Bronchial epithelial cell (primary cell): ENCODE data around the gene ADAMTS3. TPM values are rescaled to one million over a fixed set of nuclear protein-coding genes. Genes with fewer than 3 reads are reported as not detected.
A peak's percentile ranks its signal among the peaks of the same experiment; 100 is the strongest.

Source experiments
- DNase-seq: peaks from one replicate; pipeline ENCODE4 v3.0.0-alpha.2; 2010; ENCODE audit warnings: low read depth
- FAIRE-seq: peaks from 2 replicates; lab custom pipeline; 2011; peaks lifted over from hg19 to GRCh38; lab: Jason Lieb, UNC
- H3K27me3 ChIP-seq: 2 replicates; pipeline ENCODE4 v1.5.1; 2011; ENCODE audit warnings: low read length; ENCODE audit not compliant: control insufficient read depth, insufficient read depth
- H3K36me3 ChIP-seq: 2 replicates; pipeline ENCODE4 v1.5.1; 2011; ENCODE audit warnings: low read length; ENCODE audit not compliant: control insufficient read depth, insufficient read depth
- H3K4me3 ChIP-seq: 2 replicates; pipeline ENCODE4 v1.5.1; 2011; ENCODE audit warnings: mild to moderate bottlenecking, low read depth, low read length, control low read depth
- CTCF ChIP-seq: IDR thresholded peaks from 2 replicates; pipeline ENCODE4 v1.5.1; 2011; ENCODE audit warnings: mild to moderate bottlenecking, moderate library complexity, low read length, control low read depth, inconsistent platforms; ENCODE audit not compliant: insufficient read depth, severe bottlenecking
- total RNA-seq: library from RNA; depleted of rRNA; stranded (reverse); fragments of >200 nt; gene quantifications from 2 replicates; pipeline ENCODE4 v1.2.1, GENCODE V29; 2014

Gene ADAMTS3
- total RNA-seq, 1 donor from 2014 or later: 0.79 TPM

- Histone ChIP-seq H3K4me3 (peak overlapping the region; percentile 54), H3K36me3 (no peaks in the 10 kb centered on the region), H3K27me3 (no peaks in the 10 kb centered on the region)
- DNase-seq (peak; percentile 73), FAIRE-seq (no peak)
- TF ChIP-seq CTCF: peak; percentile 55
These were observed 973 bp downstream of the ADAMTS3 start for GRCh38 chr4:72567821-72568675.

GRCh38 chr4:72567036-72567435, 2.0 kb downstream of the ADAMTS3 start:
- no peak for TF ChIP-seq CTCF
- no peaks in the 10 kb centered on the region for H3K27me3 ChIP-seq
- FAIRE-seq (no peak), DNase-seq (no peak)
- H3K36me3 ChIP-seq: no peaks in the 10 kb centered on the region
- H3K4me3 ChIP-seq: no peak overlapping the region

- Histone ChIP-seq H3K36me3 (no peaks in the 10 kb centered on the region), H3K4me3 (no peak overlapping the region), H3K27me3 (no peaks in the 10 kb centered on the region)
- DNase-seq (no peak), FAIRE-seq (no peak)
- no peak for TF ChIP-seq CTCF
These were observed 2.5 kb downstream of the ADAMTS3 start for GRCh38 chr4:72566464-72566972.

GRCh38 chr4:72564789-72565188, 4.2 kb downstream of the ADAMTS3 start:
- FAIRE-seq (no peak), DNase-seq (no peak)
- Histone ChIP-seq H3K36me3 (no peaks in the 10 kb centered on the region), H3K4me3 (no peak overlapping the region), H3K27me3 (no peaks in the 10 kb centered on the region)
- TF ChIP-seq CTCF: no peak

- FAIRE-seq: peak; percentile 75
- Histone ChIP-seq H3K4me3 (no peak overlapping the region), H3K27me3 (no peaks in the 10 kb centered on the region), H3K36me3 (no peaks in the 10 kb centered on the region)
- peak; percentile 95 for DNase-seq
- no peak for TF ChIP-seq CTCF
These were observed 4.8 kb downstream of the ADAMTS3 start for GRCh38 chr4:72564184-72564583.
